ENCODE measurements around the gene RAMP2. TPM values are rescaled to one million over a fixed set of nuclear protein-coding genes. Genes with fewer than 3 reads are reported as not detected.

The RAMP2 gene
- total and polyA plus RNA-seq, 2 of the 13 experiments (the other 11 are each of a cell fraction or from before 2014, with no cell fraction given): 1.4 to 5.2 TPM

DNA sequence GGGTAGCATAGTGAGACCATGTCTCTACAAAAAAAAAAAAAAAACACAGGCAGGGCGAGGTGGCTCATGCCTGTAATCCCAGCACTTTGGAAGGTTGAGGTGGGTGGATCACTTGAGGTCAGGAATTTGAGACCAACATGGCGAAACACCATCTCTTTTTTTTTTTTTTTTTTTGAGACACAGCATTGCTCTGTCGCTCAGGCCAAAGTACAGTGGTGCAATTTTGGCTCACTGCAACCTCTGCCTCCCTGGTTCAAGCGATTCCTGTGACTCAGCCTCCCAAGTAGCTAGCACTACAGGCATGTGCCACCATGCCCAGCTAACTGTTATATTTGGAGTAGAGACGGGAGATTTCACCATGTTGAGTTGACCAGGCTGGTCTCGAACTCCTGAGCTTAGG is 5.1 kb downstream of the RAMP2 start (continued):
- TF ChIP-seq PREB (CRISPR knock-in tag; IDR thresholded peaks at IDR 0.05) (no peak), U2AF1 (optimal IDR thresholded peaks at IDR 0.05; ENCODE audit: low read depth, low read length) (no peak), ZFP37 (CRISPR knock-in tag; IDR thresholded peaks at IDR 0.05; ENCODE audit: borderline replicate concordance) (no peak), KAT2B (IDR thresholded peaks at IDR 0.05; ENCODE audit: borderline replicate concordance, low read depth, low read length) (no peak), DMAP1 (CRISPR knock-in tag; IDR thresholded peaks at IDR 0.05) (0 out of 2 replicates have a peak, but pooled peaks have one; percentile 32), NFE2L2 (IDR thresholded peaks at IDR 0.05; ENCODE audit: low read length) (no peak), ZNF33B (CRISPR knock-in tag; IDR thresholded peaks at IDR 0.05) (no peak), CBX5 (CRISPR knock-in tag; IDR thresholded peaks at IDR 0.05; ENCODE audit: borderline replicate concordance) (0 out of 2 replicates have a peak, but pooled peaks have one; percentile 66), ZNF83 (CRISPR knock-in tag; IDR thresholded peaks at IDR 0.05; ENCODE audit: borderline replicate concordance) (no peak), WIZ (CRISPR knock-in tag; IDR thresholded peaks at IDR 0.05) (0 out of 2 replicates have a peak, but pooled peaks have one; percentile 19), NCOR1 (IDR thresholded peaks at IDR 0.05; ENCODE audit: borderline replicate concordance, low read length) (peak; percentile 44; the same call in 1 of the 2 replicates), CHD2 (IDR thresholded peaks at IDR 0.05; ENCODE audit: low read depth, low read length) (no peak), PPARG (CRISPR knock-in tag; conservative IDR thresholded peaks at IDR 0.05) (no peak), FOXO4 (CRISPR knock-in tag; conservative IDR thresholded peaks at IDR 0.05) (0 out of 2 replicates have a peak, but pooled peaks have one; percentile 61), GABPB1 (CRISPR knock-in tag; IDR thresholded peaks at IDR 0.05) (peak; percentile 27; the same call in 1 of the 2 replicates), KDM6A (CRISPR knock-in tag; IDR thresholded peaks at IDR 0.05; ENCODE audit: low read depth) (0 out of 2 replicates have a peak, but pooled peaks have one; percentile 33), ZMYM3 (CRISPR knock-in tag; IDR thresholded peaks at IDR 0.05) (peak; percentile 70), ZNF260 (CRISPR knock-in tag; IDR thresholded peaks at IDR 0.05; ENCODE audit: borderline replicate concordance, low read depth) (no peak)
- TF ChIP-seq, protein P1, sequence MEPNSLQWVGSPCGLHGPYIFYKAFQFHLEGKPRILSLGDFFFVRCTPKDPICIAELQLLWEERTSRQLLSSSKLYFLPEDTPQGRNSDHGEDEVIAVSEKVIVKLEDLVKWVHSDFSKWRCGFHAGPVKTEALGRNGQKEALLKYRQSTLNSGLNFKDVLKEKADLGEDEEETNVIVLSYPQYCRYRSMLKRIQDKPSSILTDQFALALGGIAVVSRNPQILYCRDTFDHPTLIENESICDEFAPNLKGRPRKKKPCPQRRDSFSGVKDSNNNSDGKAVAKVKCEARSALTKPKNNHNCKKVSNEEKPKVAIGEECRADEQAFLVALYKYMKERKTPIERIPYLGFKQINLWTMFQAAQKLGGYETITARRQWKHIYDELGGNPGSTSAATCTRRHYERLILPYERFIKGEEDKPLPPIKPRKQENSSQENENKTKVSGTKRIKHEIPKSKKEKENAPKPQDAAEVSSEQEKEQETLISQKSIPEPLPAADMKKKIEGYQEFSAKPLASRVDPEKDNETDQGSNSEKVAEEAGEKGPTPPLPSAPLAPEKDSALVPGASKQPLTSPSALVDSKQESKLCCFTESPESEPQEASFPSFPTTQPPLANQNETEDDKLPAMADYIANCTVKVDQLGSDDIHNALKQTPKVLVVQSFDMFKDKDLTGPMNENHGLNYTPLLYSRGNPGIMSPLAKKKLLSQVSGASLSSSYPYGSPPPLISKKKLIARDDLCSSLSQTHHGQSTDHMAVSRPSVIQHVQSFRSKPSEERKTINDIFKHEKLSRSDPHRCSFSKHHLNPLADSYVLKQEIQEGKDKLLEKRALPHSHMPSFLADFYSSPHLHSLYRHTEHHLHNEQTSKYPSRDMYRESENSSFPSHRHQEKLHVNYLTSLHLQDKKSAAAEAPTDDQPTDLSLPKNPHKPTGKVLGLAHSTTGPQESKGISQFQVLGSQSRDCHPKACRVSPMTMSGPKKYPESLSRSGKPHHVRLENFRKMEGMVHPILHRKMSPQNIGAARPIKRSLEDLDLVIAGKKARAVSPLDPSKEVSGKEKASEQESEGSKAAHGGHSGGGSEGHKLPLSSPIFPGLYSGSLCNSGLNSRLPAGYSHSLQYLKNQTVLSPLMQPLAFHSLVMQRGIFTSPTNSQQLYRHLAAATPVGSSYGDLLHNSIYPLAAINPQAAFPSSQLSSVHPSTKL (CRISPR knock-in tag; IDR thresholded peaks at IDR 0.05): peak; percentile 33; the same call in 1 of the 2 replicates
- TF ChIP-seq, protein P2, sequence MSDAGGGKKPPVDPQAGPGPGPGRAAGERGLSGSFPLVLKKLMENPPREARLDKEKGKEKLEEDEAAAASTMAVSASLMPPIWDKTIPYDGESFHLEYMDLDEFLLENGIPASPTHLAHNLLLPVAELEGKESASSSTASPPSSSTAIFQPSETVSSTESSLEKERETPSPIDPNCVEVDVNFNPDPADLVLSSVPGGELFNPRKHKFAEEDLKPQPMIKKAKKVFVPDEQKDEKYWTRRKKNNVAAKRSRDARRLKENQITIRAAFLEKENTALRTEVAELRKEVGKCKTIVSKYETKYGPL (CRISPR knock-in tag; IDR thresholded peaks at IDR 0.05): no peak
- TF ChIP-seq, protein P3, sequence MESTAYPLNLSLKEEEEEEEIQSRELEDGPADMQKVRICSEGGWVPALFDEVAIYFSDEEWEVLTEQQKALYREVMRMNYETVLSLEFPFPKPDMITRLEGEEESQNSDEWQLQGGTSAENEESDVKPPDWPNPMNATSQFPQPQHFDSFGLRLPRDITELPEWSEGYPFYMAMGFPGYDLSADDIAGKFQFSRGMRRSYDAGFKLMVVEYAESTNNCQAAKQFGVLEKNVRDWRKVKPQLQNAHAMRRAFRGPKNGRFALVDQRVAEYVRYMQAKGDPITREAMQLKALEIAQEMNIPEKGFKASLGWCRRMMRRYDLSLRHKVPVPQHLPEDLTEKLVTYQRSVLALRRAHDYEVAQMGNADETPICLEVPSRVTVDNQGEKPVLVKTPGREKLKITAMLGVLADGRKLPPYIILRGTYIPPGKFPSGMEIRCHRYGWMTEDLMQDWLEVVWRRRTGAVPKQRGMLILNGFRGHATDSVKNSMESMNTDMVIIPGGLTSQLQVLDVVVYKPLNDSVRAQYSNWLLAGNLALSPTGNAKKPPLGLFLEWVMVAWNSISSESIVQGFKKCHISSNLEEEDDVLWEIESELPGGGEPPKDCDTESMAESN (CRISPR knock-in tag; conservative IDR thresholded peaks at IDR 0.05): no peak
